HG02759 (cell line): ENCODE measurements around the gene MATR3.
"Not testable (repeated sequence)": the region's sequence is repeated elsewhere in the genome, so short reads cannot be mapped to it uniquely, and the experiment has no call there.

Experiments used
- ATAC-seq: cut with Tn5 transposase; IDR thresholded peaks from one replicate; pipeline ENCODE4 v1.9.1; 2021; ENCODE audit warnings: mild to moderate bottlenecking, moderate library complexity; ENCODE audit not compliant: unreplicated experiment

Gene MATR3

GRCh38 chr5:139296862-139297326 is 3.4 kb downstream of the MATR3 start:
- ATAC-seq = no peak

- no peak for ATAC-seq
Observed at GRCh38 chr5:139297439-139298133, 4.0 kb downstream of the MATR3 start.

- ATAC-seq = no peak
Observed at GRCh38 chr5:139298242-139298641, 4.7 kb downstream of the MATR3 start.

- no peak for ATAC-seq
Observed at GRCh38 chr5:139299486-139299885, 5.9 kb downstream of the MATR3 start.

GRCh38 chr5:139301808-139302499 is 8.4 kb downstream of the MATR3 start:
- no peak for ATAC-seq

- no peak for ATAC-seq
Observed at GRCh38 chr5:139304391-139305324, 11.1 kb downstream of the MATR3 start.

- no peak for ATAC-seq
Observed at GRCh38 chr5:139306197-139306596, 12.7 kb downstream of the MATR3 start.

- no peak for ATAC-seq
Observed at GRCh38 chr5:139306628-139307379, 13.3 kb downstream of the MATR3 start.

- no peak for ATAC-seq
Observed at GRCh38 chr5:139308797-139309196, 15.3 kb downstream of the MATR3 start.

GRCh38 chr5:139310715-139311186 is 17.2 kb downstream of the MATR3 start:
- not testable (repeated sequence) for ATAC-seq

- ATAC-seq = no peak
Observed at GRCh38 chr5:139312075-139312474, 18.5 kb downstream of the MATR3 start.

- no peak for ATAC-seq
Observed at GRCh38 chr5:139314276-139314675, 20.7 kb downstream of the MATR3 start.

- no peak for ATAC-seq
Observed at GRCh38 chr5:139315056-139315615, 21.6 kb downstream of the MATR3 start.

- ATAC-seq = no peak
Observed at GRCh38 chr5:139335811-139336210, 42.3 kb downstream of the MATR3 start.

GRCh38 chr5:139340051-139340450 is 46.5 kb downstream of the MATR3 start:
- no peak for ATAC-seq

- no peak for ATAC-seq
Observed at GRCh38 chr5:139341187-139341688, 47.7 kb downstream of the MATR3 start.

- ATAC-seq = peak; percentile 95
Observed at GRCh38 chr5:139341689-139342422, 48.3 kb downstream of the MATR3 start, which contains the start of gene PAIP2. PAIP2 (plus strand) TSS chr5:139341854; CDS start chr5:139363785, 21,931 bp downstream.

GRCh38 chr5:139342423-139342723 is 48.8 kb downstream of the MATR3 start:
- peak; percentile 57 for ATAC-seq

GRCh38 chr5:139343476-139343875 is 49.9 kb downstream of the MATR3 start:
- ATAC-seq = no peak
